CD4-positive, alpha-beta T cell treated with Interleukin-15 for 4 hours (primary cell): ENCODE measurements around the gene RNPEPL1.
"Not testable (repeated sequence)": the region's sequence is repeated elsewhere in the genome, so short reads cannot be mapped to it uniquely, and the experiment has no call there.

Experiments used
- DNase-seq: peaks from one replicate; pipeline ENCODE4 v3.0.0-alpha.2; 2020; ENCODE audit warnings: low spot score

Gene RNPEPL1

DNA sequence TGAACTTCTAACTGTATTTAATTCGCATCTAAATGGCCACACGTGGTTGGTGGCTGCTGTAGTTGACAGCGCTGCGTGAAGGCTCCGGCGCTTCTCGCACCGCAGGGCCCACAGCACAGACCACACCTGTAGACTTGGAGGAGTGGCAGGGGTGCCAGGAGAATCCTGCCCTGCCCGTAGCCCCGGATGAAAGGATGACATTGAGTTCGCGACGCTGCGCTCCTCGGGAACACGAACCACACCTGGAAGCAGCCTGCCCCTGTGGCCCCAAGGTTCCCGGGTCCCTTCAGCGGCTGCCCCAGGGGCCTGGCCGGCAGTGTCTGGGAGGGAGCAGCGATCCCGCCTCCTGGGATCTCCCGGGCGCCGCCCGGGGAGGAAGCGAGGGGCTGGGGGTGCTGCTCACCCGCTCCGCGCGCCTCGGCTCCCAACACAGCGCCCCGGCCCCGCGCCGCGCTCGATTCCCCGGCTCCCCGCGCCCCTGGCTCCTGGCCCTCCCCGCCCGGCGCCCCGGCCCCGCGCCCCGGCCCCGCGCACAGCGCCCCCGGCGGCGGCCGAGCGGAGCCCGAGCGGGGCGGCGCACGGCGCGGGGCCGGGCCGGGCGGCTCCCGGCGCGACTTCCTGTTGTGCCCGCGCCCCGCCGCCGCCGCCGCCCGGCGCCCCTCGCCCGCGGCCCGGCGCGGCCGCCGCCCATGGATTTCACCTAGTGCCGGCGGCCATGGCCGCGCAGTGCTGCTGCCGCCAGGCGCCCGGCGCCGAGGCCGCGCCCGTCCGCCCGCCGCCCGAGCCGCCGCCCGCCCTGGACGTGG lies at the start of gene RNPEPL1:
TSS of gene RNPEPL1 (plus strand) at position 613 of the 806 bp plus-strand sequence. CDS start at position 716, 103 bp downstream.
- peak; percentile 50 for DNase-seq

DNA sequence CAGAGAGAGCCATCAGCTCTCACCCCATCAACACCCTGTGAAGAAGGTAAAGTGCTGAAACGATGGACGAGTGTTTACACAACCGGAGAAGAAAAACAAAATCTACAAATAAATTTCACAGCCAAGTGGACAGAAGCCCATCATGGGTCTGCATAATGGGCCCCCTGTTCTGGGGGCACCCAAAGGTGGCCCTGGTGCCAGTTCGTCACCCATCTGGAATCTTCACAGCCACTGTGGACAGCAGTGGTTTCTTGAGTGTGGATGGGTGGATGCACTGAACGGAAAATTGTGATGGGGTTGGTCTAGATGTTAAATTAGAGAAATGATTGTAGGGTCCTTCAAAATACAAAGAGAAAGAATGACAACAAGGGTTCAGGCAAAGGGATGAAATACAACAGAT lies 49.3 kb upstream of the RNPEPL1 start:
- no peak for DNase-seq

- DNase-seq: no peak
Observed at GRCh38 chr2:240519396-240520129, 48.7 kb upstream of the RNPEPL1 start.

DNA sequence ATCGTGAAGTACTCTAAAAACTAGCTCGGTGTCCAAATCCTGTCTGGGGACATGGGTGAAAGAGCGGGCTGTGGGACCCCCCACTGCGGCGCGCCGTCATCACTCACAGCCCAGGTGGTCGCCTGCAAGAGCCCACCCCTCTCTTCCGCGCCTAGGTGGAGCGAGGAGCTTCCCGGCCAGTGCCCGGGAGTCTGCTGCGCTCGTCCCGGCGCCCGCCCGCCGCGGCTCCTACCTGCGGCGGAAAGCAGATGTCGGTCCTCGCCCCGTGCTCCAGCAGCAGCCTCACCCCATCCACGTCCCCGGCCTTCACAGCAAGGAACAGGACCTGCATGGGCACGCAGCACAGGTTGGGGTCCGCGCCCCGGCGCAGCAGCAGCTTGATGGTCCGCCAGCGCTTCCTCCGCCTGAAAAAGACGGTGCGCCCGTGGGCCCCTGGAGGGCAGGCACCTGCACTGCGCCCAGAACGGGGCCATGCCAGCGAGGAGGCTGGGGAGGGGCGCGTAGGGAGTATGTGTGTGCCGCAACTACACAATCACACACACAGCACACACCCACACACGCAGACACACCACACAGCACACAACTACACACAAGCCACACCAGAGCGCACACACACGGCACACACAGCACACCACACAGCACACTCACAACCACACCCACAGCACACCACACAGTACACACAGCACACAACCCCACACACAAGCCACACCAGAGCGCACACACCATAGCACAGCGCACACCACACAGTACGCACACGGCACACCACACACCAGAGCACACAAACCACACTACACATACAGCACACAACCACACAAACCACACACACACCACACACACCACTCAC lies 47.9 kb upstream of the RNPEPL1 start:
- no peak for DNase-seq

DNA sequence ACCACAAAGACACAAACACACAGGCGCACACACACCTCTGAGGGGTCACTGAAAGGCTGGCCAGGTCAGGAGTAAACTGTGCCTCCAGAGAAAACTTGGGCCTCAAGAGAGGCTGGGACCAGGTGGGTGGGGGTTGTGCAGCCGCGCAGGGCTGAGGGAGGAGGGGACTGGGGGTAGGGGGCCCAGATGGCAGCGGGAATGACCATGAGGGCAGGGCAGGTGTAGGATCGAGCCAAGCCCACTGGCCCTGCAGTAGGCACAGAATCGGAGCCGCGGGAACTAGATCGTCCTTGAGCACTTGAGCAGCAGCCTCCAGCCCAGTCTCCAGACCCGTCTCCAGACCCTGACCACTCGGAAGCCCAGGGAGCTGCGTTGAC lies 47.3 kb upstream of the RNPEPL1 start:
- no peak for DNase-seq

- not testable (repeated sequence) for DNase-seq
Observed at GRCh38 chr2:240521885-240522284, 46.4 kb upstream of the RNPEPL1 start.

GRCh38 chr2:240522406-240522805 lies 45.9 kb upstream of the RNPEPL1 start:
- DNase-seq: no peak

DNA sequence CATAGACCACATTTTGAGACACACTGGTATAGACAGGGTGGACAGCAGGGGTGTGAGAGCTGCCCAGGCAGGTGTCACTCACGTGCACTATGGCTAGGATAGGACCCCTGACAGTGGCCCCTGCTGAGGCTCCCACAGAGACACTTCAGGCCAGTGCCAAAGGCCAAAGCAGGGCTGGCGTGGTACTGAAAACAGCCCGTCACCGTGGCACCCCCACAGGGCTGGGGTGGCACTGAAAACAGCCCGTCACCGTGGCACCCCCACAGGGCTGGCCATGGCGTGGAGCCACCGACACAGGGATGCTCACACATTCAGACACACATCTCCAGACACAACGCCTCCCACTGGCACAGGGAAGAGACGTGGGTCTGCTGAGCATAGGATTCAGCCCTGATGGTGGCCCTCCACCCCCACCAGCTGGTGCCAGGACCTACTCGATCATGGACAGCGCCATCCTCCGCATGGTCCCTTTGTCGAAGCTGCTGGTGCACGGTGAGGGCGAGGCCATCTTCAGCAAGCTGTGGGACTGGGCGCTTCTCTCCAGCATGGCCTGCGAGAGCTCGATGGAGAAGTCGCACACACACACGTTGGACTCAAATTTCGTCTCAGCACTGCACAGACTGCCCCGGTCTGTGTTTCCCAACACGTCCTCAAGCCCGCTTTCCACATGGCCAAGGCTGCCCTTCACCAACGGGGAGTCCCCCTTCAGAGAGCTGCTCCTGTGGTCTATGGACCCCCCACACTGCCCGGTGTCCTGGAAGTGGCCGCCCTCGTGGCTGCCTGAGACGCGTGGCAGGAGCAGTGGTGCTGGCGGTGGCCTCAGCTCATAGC lies 44.6 kb upstream of the RNPEPL1 start:
- DNase-seq: no peak

- no peak for DNase-seq
Observed at GRCh38 chr2:240524963-240525718, 43.1 kb upstream of the RNPEPL1 start.

- DNase-seq: no peak
Observed at GRCh38 chr2:240525802-240526201, 42.5 kb upstream of the RNPEPL1 start.

GRCh38 chr2:240526521-240526920 lies 41.8 kb upstream of the RNPEPL1 start:
- DNase-seq: no peak

GRCh38 chr2:240527153-240527750 lies 41.0 kb upstream of the RNPEPL1 start:
- DNase-seq: no peak

DNA sequence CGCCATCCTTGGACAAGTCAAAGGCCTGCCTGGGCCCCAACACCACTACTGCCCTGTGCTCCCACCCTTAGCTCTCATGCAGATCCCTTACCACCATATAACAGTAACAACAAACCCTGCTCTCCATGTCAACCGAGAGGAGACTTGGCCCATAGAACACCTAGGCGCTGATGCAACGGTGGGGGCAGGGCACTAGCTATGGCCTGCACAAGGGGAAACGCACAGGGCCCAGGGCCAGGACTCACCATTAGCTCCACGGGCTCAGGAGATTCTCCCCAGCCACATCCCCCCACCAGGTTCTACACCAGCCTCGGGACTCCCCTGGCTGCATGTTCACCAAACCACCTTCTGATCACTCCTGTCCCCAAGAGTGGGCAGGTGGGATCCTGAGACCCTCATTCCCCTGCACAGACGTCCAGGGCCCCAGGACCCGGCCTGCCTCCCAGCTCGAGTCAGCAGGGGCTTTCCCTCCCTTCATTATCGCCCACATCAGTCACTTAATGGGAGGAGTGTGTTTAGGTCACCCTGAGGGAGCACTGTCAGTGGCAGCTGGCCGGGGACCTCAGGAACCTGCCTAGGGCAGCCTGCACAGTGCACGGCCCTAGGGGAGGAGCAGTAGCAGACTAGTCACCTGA lies 39.8 kb upstream of the RNPEPL1 start:
- no peak for DNase-seq

DNA sequence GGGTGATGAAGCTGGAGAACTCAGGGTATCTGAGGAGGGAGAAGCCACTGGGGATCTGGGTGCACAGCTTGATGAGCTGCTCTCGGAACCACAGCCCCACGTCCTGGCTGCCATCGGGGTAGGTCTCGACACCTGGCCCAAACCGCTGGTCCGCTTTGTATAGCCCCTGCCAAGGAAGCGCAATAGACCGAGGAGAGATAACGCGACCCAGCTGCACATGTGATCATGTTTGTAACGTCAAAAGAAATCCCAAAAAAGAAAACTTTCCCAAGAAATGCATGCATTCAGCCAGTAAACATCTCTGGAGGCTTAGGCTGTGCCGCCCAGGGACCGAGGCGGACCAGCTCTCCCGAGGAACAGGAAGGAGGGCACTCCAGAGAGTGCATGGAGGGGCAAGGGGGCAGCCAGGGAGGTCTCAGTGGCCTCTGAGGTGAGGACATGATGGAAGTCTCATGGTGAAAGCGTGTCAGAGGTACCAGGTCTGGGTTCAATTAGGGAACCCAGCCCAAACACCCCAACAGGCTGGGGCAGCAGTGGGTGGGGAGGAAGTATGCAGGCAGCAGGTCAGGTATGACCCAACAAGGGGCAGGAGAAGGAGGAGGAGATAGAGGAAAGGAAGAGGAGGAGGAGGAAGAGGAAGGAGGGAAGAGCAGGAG lies 38.8 kb upstream of the RNPEPL1 start:
- DNase-seq: no peak

- no peak for DNase-seq
Observed at GRCh38 chr2:240530181-240530580, 38.1 kb upstream of the RNPEPL1 start.

GRCh38 chr2:240531038-240531437 lies 37.2 kb upstream of the RNPEPL1 start:
- no peak for DNase-seq

DNA sequence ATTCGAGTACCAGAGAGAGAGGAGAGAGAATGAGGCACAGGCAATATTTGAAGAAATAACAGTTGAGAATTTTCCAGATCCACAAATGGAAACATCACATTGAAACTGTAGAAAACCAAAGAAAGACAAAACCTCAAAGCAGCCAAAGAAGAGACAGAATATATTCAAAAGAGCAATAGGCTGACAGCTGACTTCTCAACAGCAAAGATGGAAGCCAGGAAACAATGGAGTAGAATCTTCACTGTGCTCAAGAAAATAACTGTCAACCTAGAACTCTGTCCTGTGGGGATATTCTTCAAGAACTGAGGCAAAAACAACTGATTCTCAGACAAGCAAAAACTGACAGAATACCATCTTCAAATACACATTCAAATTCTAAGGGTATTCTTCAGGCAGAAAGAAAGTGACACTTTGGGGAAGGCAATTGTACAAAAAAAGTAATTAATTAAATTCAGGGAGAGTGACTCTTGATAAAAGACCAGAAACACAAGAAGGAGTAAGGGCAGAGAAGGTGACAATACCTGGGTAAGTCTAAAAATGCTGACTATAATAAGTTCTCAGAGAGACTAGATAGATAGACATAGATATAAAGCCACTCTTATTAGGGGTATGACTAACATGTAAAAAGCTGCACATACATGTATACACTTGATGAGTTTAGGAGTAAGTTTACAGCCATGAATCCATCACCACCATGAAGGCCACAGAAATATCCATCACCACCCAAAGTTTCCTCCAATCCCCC lies 36.1 kb upstream of the RNPEPL1 start:
- DNase-seq: no peak

DNA sequence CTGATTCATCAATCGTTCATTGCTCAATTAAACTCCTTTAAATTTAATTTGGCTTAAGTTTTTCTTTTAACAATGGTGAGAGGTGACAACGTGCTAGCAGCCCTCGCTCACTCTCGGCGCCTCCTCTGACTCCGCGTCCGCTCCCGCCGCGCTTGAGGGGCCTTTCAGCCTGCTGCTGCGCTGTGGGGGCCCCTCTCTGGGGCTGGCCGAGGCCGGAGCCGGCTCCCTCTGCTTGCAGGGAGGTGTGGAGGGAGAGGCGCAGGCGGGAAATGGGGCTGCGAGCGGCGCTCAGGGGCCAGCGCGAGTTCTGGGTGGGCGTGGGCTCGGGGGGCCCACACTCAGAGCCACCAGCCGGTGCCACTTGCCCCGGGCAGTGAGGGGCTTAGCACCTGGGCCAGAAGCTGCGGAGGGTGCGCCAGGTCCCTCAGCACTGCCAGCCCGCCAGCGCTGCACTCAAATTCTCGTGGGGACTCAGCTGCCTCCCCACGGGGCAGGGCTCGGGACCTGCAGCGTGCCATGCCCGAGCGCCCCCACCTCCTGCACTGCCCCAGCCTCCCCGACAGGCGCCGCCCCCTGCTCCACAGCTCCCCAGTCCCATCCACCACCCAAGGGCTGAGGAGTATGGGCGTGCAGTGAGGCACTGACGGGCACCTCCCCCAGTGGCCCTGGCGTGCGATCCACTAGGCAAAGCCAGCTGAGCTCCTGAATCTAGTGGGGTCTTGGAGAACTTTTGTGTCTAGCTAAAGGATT lies 30.1 kb upstream of the RNPEPL1 start:
- DNase-seq: no peak
